H9 (cell line): ENCODE data around the gene TNK2. TPM values are rescaled to one million over a fixed set of nuclear protein-coding genes. Genes with fewer than 3 reads are reported as not detected.
A peak's percentile ranks its signal among the peaks of the same experiment; 100 is the strongest.

Experiments
- DNase-seq: peaks from one replicate; pipeline ENCODE4 v3.0.0-alpha.2; 2017
- H2AFZ ChIP-seq: one replicate; pipeline ENCODE4 v1.6.1; 2013; ENCODE audit warnings: mild to moderate bottlenecking, low read length, control low read depth, moderate library complexity
- H2AK5ac ChIP-seq: 2 replicates; pipeline ENCODE4 v1.6.1; 2013; ENCODE audit warnings: low read length, control low read depth, mixed read lengths; ENCODE audit not compliant: insufficient read length
- H2BK120ac ChIP-seq: one replicate; pipeline ENCODE4 v1.6.1; 2013; ENCODE audit warnings: low read depth, mild to moderate bottlenecking, low read length, control low read depth, inconsistent platforms; ENCODE audit not compliant: poor library complexity, severe bottlenecking
- H2BK12ac ChIP-seq: 2 replicates; pipeline ENCODE4 v1.6.1; 2013; ENCODE audit warnings: low read length, control low read depth, mixed read lengths, low read depth; ENCODE audit not compliant: insufficient read length
- H2BK15ac ChIP-seq: 2 replicates; pipeline ENCODE4 v1.6.1; 2013; ENCODE audit warnings: low read depth, low read length, control low read depth
- H2BK20ac ChIP-seq: one replicate; pipeline ENCODE4 v1.6.1; 2013; ENCODE audit warnings: low read depth, mild to moderate bottlenecking, low read length, control low read depth, inconsistent platforms; ENCODE audit not compliant: poor library complexity, severe bottlenecking
- H2BK5ac ChIP-seq: 2 replicates; pipeline ENCODE4 v1.6.1; 2013; ENCODE audit warnings: low read length, control low read depth, mixed read lengths; ENCODE audit not compliant: insufficient read length
- H3K14ac ChIP-seq: 2 replicates; pipeline ENCODE4 v1.6.1; 2013; ENCODE audit warnings: low read length, control low read depth; ENCODE audit not compliant: insufficient read depth
- H3K18ac ChIP-seq: 2 replicates; pipeline ENCODE4 v1.6.1; 2013; ENCODE audit warnings: low read depth, mild to moderate bottlenecking, mixed read lengths, low read length, control low read depth; ENCODE audit not compliant: insufficient read length
- H3K23ac ChIP-seq: 2 replicates; pipeline ENCODE4 v1.6.1; 2013; ENCODE audit warnings: low read length, control low read depth, mixed read lengths, low read depth; ENCODE audit not compliant: insufficient read length
- H3K23me2 ChIP-seq: 2 replicates; pipeline ENCODE4 v1.6.1; 2013; ENCODE audit warnings: low read depth, mild to moderate bottlenecking, mixed read lengths, low read length, control low read depth; ENCODE audit not compliant: insufficient read length, poor library complexity, severe bottlenecking
- H3K27ac ChIP-seq: 2 replicates; pipeline ENCODE4 v1.5.1; 2013; ENCODE audit warnings: low read length, control low read depth, mixed read lengths, low read depth; ENCODE audit not compliant: insufficient read length
- H3K27me3 ChIP-seq: 2 replicates; pipeline ENCODE4 v1.6.1; 2013; ENCODE audit warnings: low read length, control low read depth, inconsistent platforms; ENCODE audit not compliant: insufficient read depth
- H3K4ac ChIP-seq: 2 replicates; pipeline ENCODE4 v1.6.1; 2013; ENCODE audit warnings: low read depth, mild to moderate bottlenecking, control low read depth, inconsistent platforms, low read length, moderate library complexity
- H3K4me1 ChIP-seq: 2 replicates; pipeline ENCODE4 v1.6.1; 2013; ENCODE audit warnings: low read length, control low read depth, inconsistent platforms; ENCODE audit not compliant: insufficient read depth
- H3K4me2 ChIP-seq: 2 replicates; pipeline ENCODE4 v1.6.1; 2013; ENCODE audit warnings: low read length, control low read depth, mixed read lengths; ENCODE audit not compliant: insufficient read length, insufficient read depth
- H3K56ac ChIP-seq: 2 replicates; pipeline ENCODE4 v1.6.1; 2013; ENCODE audit warnings: low read depth, mild to moderate bottlenecking, mixed read lengths, low read length, control low read depth; ENCODE audit not compliant: insufficient read length
- H3K79me1 ChIP-seq: 2 replicates; pipeline ENCODE4 v1.6.1; 2013; ENCODE audit warnings: low read depth, mild to moderate bottlenecking, moderate library complexity, low read length, control low read depth, inconsistent platforms; ENCODE audit not compliant: insufficient read depth, poor library complexity, severe bottlenecking
- H3K79me2 ChIP-seq: 2 replicates; pipeline ENCODE4 v1.6.1; 2013; ENCODE audit warnings: low read length, control low read depth, inconsistent platforms; ENCODE audit not compliant: insufficient read depth
- H3K9ac ChIP-seq: 2 replicates; pipeline ENCODE4 v1.6.1; 2013; ENCODE audit warnings: low read length, control low read depth, mixed read lengths; ENCODE audit not compliant: insufficient read length; ENCODE audit errors: extremely low read depth
- H3K9me3 ChIP-seq: one replicate; pipeline ENCODE4 v1.6.1; 2013; ENCODE audit warnings: low read depth, low read length, inconsistent platforms; ENCODE audit not compliant: control insufficient read depth
- H3T11ph ChIP-seq: one replicate; pipeline ENCODE4 v1.6.1; 2013; ENCODE audit warnings: mild to moderate bottlenecking, low read length, control low read depth, inconsistent platforms
- H4K20me1 ChIP-seq: one replicate; pipeline ENCODE4 v1.6.1; 2013; ENCODE audit not compliant: control insufficient read depth, insufficient read length, insufficient read depth
- H4K5ac ChIP-seq: 2 replicates; pipeline ENCODE4 v1.6.1; 2013; ENCODE audit warnings: low read depth, mild to moderate bottlenecking, mixed read lengths, low read length, control low read depth; ENCODE audit not compliant: insufficient read length
- H4K8ac ChIP-seq: replicated peaks from 2 replicates; pipeline ENCODE4 v1.6.1; 2013; ENCODE audit warnings: low read length, control low read depth, mixed read lengths, low read depth; ENCODE audit not compliant: insufficient read length
- H4K91ac ChIP-seq: 2 replicates; pipeline ENCODE4 v1.6.1; 2013; ENCODE audit warnings: low read depth, mild to moderate bottlenecking, moderate library complexity, mixed read lengths, low read length, control low read depth; ENCODE audit not compliant: insufficient read length
- H3K27ac Mint-ChIP-seq, 3 experiments: 2 replicates in 2 of 3; 3 replicates in 1 of 3; pipeline ENCODE4 v1.8.0; 2020 to 2021; ENCODE audit warnings: mixed read lengths in 3 of 3, mild to moderate bottlenecking in 1 of 3, moderate library complexity in 1 of 3
- H3K27me3 Mint-ChIP-seq: 2 replicates; pipeline ENCODE4 v1.8.0; 2021; ENCODE audit warnings: low read depth, mild to moderate bottlenecking, moderate library complexity, mixed read lengths
- H3K36me3 Mint-ChIP-seq, 3 experiments: 2 replicates in 2 of 3; 3 replicates in 1 of 3; pipeline ENCODE4 v1.8.0; 2020 to 2021; ENCODE audit warnings: low read depth in 3 of 3, mixed read lengths in 3 of 3; ENCODE audit not compliant: insufficient read depth in 1 of 3
- H3K4me1 Mint-ChIP-seq, 2 experiments: 2 replicates each; pipeline ENCODE4 v1.8.0; 2020; ENCODE audit warnings: mixed read lengths in 2 of 2
- H3K4me3 Mint-ChIP-seq, 2 experiments: 2 replicates in 1 of 2; 3 replicates in 1 of 2; pipeline ENCODE4 v1.8.0; 2020 to 2021; ENCODE audit warnings: mild to moderate bottlenecking in 2 of 2, mixed read lengths in 2 of 2, moderate library complexity in 1 of 2
- H3K9me3 Mint-ChIP-seq, 2 experiments: 2 replicates in 1 of 2; 3 replicates in 1 of 2; pipeline ENCODE4 v1.8.0; 2020; ENCODE audit warnings: mild to moderate bottlenecking in 2 of 2, mixed read lengths in 2 of 2, moderate library complexity in 1 of 2
- WGBS: extraction: QIAGEN DNeasy Blood & Tissue Kit; methylation state at CpG from one replicate; pipeline ENCODE4 v1.1.7; 2013; ENCODE audit warnings: missing lambda C conversion rate, low lambda C conversion rate, mixed read lengths; ENCODE audit not compliant: insufficient read length; ENCODE audit errors: extremely low coverage; 5-methylcytosine and 5-hydroxymethylcytosine counted together
- total RNA-seq: library from RNA; stranded (reverse); gene quantifications from 2 replicates; pipeline ENCODE4 v1.2.1, GENCODE V29; 2021
- TF ChIP-seq, protein P1 (sequence below): fragments of 200-600 bp; sonication (generic); conservative IDR thresholded peaks from 3 replicates; pipeline ENCODE4 v1.8.0; 2021; ENCODE audit warnings: antibody characterized with exemption, mild to moderate bottlenecking

Gene TNK2
- total RNA-seq, 1 experiment from 2014 or later = 34.5 TPM

DNA sequence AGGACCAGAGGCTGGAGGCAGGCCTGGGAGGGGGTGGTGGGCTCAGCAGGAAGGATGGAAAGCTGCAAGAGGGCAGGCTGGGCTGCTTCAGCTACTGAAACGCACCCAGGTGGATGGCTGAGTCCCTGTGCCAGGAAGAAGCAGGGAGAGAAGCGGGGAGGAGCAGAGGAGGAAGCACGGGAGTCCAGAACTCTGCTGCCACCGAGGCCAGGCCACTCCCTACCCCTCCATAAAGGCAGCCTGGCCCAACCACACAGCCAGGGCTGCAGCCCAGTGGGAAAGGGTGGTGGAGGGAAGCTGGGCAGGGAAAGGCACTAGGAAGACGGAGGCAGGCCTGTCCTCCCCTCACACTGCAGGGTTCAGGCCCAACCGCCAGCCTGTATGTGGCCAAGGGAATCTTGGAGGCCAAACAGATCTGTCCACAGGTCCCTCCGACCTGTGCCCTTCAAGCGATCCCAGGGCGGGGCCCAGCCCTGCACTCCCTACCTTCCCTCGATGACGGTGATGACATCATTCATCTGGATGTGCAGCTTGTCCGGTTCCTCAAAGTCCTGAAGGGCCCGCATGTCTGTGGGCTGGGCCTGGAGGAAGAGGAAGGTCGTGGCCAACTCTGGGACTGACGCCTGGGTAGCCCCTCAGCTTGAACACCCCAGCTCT lies 30.5 kb downstream of the TNK2 start:
- Histone ChIP-seq H2BK5ac (peak overlapping the region; percentile 41), H3T11ph (no peak overlapping the region), H4K5ac (no peak overlapping the region), H3K23me2 (peaks cover 5% of the 10 kb centered on the region), H3K23ac (no peak overlapping the region), H3K9me3 (no peaks in the 10 kb centered on the region), H2BK15ac (no peak overlapping the region), H3K79me2 (no peaks in the 10 kb centered on the region), H4K8ac (peak overlapping the region; percentile 30), H3K9ac (no peak overlapping the region), H3K79me1 (no peaks in the 10 kb centered on the region), H3K4me2 (no peak overlapping the region), H4K91ac (peak overlapping the region; percentile 55), H2BK12ac (no peak overlapping the region), H3K27ac (no peak overlapping the region), H2AK5ac (no peak overlapping the region), H3K4ac (no peak overlapping the region), H2BK120ac (no peak overlapping the region), H4K20me1 (no peaks in the 10 kb centered on the region), H3K27me3 (no peaks in the 10 kb centered on the region), H3K56ac (no peak overlapping the region), H3K14ac (no peak overlapping the region; the same call in 1 of the 2 replicates), H2AFZ (no peak overlapping the region), H3K18ac (no peak overlapping the region), H2BK20ac (no peak overlapping the region), H3K4me1 (no peaks in the 10 kb centered on the region)
- Mint-ChIP-seq H3K36me3 (peaks cover 0 to 20% (median 14%) of the 10 kb centered on the region in 3 experiments; a peak in 5 of 7 replicates), H3K4me1 (no peaks in the 10 kb centered on the region; a peak in 1 of 4 replicates), H3K9me3 (no peaks in the 10 kb centered on the region), H3K27ac (no peak overlapping the region), H3K27me3 (no peaks in the 10 kb centered on the region), H3K4me3 (no peak overlapping the region)
- DNase-seq = no peak
- TF ChIP-seq, protein P1, sequence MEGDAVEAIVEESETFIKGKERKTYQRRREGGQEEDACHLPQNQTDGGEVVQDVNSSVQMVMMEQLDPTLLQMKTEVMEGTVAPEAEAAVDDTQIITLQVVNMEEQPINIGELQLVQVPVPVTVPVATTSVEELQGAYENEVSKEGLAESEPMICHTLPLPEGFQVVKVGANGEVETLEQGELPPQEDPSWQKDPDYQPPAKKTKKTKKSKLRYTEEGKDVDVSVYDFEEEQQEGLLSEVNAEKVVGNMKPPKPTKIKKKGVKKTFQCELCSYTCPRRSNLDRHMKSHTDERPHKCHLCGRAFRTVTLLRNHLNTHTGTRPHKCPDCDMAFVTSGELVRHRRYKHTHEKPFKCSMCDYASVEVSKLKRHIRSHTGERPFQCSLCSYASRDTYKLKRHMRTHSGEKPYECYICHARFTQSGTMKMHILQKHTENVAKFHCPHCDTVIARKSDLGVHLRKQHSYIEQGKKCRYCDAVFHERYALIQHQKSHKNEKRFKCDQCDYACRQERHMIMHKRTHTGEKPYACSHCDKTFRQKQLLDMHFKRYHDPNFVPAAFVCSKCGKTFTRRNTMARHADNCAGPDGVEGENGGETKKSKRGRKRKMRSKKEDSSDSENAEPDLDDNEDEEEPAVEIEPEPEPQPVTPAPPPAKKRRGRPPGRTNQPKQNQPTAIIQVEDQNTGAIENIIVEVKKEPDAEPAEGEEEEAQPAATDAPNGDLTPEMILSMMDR = no peak
- no CpG with 5 or more reads among the region's 15 CpGs for WGBS
